ENCODE measurements around the gene SHOC1. TPM values are rescaled to one million over a fixed set of nuclear protein-coding genes. Genes with fewer than 3 reads are reported as not detected.

The SHOC1 gene
- under 1 TPM; 0.40 to 0.48 TPM for total RNA-seq
- under 1 TPM; 0.18 to 0.44 TPM for polyA plus RNA-seq
- long read RNA-seq, donor 1 = 0 reads
- long read RNA-seq, donor 2 = 0 reads
- long read RNA-seq, donor 3 = 0 reads
- long read RNA-seq, donor 4 = 0 reads
- long read RNA-seq, donor 5 = 0 reads

DNA sequence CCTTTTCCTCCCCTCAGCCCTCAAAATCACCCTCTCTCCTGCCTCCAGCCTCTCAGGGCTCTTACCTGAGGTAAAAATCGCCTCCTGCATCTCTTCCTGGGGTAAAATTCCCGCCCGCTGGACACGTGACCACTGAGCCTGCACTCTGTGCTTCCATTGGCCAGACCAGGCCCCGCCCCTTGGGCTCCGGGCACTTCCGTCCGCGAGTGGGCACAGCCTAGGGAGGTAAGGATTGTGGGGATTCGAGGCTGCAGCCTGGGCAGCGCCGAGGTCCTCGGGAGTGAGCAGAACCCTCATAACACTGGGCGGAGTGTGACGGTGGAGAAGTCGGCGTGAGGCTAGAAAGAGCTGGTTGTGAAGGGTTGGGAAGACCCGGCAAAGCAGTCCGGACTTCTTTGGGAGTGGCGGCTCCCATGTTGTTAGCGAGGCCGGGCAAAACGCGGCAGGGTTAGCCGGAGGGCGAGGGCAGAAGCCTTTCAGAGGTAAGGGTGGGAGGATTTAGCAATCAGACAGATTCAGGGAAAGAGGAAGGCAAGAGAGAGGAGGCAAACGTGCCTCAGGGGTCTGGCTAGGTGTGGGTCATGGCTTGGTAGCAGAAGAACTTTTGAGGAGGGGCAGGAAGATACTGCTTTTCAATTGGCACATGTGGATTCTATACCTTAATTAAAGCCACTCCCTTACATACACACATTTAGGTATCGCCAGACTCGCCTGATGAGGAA, at the start of gene SHOC1:
SHOC1 (minus strand) TSS at position 103 of the 722 bp plus-strand sequence. CDS start 3,519 bp downstream, outside the sequence.
- Histone ChIP-seq H3K9me3 (ENCODE audit: control insufficient read depth in 4 of 4, insufficient read depth in 3 of 4, low read length in 3 of 4) (no peaks in the 10 kb centered on the region), H3K4me3 (no peak within 1 kb of the TSS), H3K4me1 (ENCODE audit: control insufficient read depth in 5 of 5, insufficient read depth in 5 of 5, low read length in 5 of 5) (peaks cover 0 to 2% (median 0%) of the 10 kb centered on the region in 5 donors), H3K27ac (ENCODE audit: low read depth in 1 of 2, low read length in 1 of 2) (no peak within 1 kb of the TSS), H3K9ac (ENCODE audit: insufficient read depth in 1 of 2, low read length in 2 of 2) (no peak within 1 kb of the TSS), H3K36me3 (ENCODE audit: control insufficient read depth in 4 of 4, insufficient read depth in 4 of 4, low read length in 4 of 4) (no peaks in the 10 kb centered on the region), H3K27me3 (ENCODE audit: control insufficient read depth in 3 of 3, insufficient read depth in 3 of 3, low read length in 2 of 3) (no peaks in the 10 kb centered on the region)
- no peak for ATAC-seq (ENCODE audit: insufficient read depth, low FRiP score)
- WGBS, 2 donors = 87 to 88% methylated on average over 29 of the region's 29 CpGs
- no peak for DNase-seq
- TF ChIP-seq, protein P1, sequence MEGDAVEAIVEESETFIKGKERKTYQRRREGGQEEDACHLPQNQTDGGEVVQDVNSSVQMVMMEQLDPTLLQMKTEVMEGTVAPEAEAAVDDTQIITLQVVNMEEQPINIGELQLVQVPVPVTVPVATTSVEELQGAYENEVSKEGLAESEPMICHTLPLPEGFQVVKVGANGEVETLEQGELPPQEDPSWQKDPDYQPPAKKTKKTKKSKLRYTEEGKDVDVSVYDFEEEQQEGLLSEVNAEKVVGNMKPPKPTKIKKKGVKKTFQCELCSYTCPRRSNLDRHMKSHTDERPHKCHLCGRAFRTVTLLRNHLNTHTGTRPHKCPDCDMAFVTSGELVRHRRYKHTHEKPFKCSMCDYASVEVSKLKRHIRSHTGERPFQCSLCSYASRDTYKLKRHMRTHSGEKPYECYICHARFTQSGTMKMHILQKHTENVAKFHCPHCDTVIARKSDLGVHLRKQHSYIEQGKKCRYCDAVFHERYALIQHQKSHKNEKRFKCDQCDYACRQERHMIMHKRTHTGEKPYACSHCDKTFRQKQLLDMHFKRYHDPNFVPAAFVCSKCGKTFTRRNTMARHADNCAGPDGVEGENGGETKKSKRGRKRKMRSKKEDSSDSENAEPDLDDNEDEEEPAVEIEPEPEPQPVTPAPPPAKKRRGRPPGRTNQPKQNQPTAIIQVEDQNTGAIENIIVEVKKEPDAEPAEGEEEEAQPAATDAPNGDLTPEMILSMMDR (IDR thresholded peaks at IDR 0.05; ENCODE audit: control extremely low read depth, extremely low read depth) = no peak

DNA sequence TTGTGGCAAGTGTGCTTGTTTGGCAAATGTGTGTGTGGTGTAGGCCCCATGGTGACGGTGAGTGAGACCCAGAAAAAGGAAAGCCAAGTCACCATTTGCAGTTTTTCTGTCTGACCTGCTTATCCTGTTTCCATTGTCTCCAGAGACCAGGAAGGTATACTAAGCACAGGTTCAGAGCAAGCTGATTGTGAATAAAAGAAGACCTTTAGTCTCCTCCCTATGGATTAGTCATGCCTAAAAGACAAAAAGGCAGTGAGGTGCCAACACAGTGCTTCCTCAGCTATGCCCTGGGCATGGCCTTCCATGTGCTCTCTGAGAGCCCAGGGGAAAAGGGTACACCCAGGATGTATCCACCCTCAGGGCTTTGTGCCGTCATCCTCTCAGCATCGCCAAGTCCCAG, 49.2 kb upstream of the SHOC1 start:
- no peak for DNase-seq
- Histone ChIP-seq H3K9ac (ENCODE audit: insufficient read depth in 1 of 2, low read length in 2 of 2) (no peak overlapping the region), H3K9me3 (ENCODE audit: control insufficient read depth in 4 of 4, insufficient read depth in 3 of 4, low read length in 3 of 4) (no peaks in the 10 kb centered on the region), H3K36me3 (ENCODE audit: control insufficient read depth in 4 of 4, insufficient read depth in 4 of 4, low read length in 4 of 4) (no peaks in the 10 kb centered on the region), H3K4me3 (no peak overlapping the region), H3K4me1 (ENCODE audit: control insufficient read depth in 5 of 5, insufficient read depth in 5 of 5, low read length in 5 of 5) (peaks cover 0 to 3% (median 2%) of the 10 kb centered on the region in 5 donors), H3K27ac (ENCODE audit: low read depth in 1 of 2, low read length in 1 of 2) (no peak overlapping the region), H3K27me3 (ENCODE audit: control insufficient read depth in 3 of 3, insufficient read depth in 3 of 3, low read length in 2 of 3) (no peaks in the 10 kb centered on the region)
- 91% methylated on average over 3 of the region's 3 CpGs for WGBS, 2 donors
- ATAC-seq (ENCODE audit: insufficient read depth, low FRiP score) = no peak
- TF ChIP-seq, protein P1 (IDR thresholded peaks at IDR 0.05; ENCODE audit: control extremely low read depth, extremely low read depth) = no peak

DNA sequence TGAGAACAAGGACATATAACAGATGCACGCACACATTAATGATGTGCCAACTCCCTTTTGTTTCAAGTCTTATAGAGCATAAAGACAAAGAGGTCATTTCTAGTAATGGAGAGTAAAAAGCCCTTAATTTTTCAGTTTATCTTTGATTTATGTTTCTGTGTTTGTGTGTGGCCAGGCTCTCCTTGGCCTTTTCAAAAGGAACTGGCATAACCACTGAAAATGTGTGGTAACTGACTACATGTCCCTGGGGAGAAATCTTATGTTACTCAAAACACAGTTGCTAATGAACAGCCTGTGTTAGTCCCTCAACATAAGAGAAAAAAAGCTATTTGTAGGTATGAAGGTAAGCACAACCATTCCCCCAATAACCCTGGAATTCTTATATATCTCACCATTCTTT, 47.6 kb upstream of the SHOC1 start:
- TF ChIP-seq, protein P1 (IDR thresholded peaks at IDR 0.05; ENCODE audit: control extremely low read depth, extremely low read depth) = no peak
- DNase-seq (no peak), ATAC-seq (ENCODE audit: insufficient read depth, low FRiP score) (no peak)
- Histone ChIP-seq H3K4me1 (ENCODE audit: control insufficient read depth in 5 of 5, insufficient read depth in 5 of 5, low read length in 5 of 5) (peaks cover 0 to 3% (median 2%) of the 10 kb centered on the region in 5 donors), H3K9me3 (ENCODE audit: control insufficient read depth in 4 of 4, insufficient read depth in 3 of 4, low read length in 3 of 4) (no peaks in the 10 kb centered on the region), H3K27me3 (ENCODE audit: control insufficient read depth in 3 of 3, insufficient read depth in 3 of 3, low read length in 2 of 3) (no peaks in the 10 kb centered on the region), H3K4me3 (no peak overlapping the region), H3K9ac (ENCODE audit: insufficient read depth in 1 of 2, low read length in 2 of 2) (no peak overlapping the region), H3K36me3 (ENCODE audit: control insufficient read depth in 4 of 4, insufficient read depth in 4 of 4, low read length in 4 of 4) (no peaks in the 10 kb centered on the region), H3K27ac (ENCODE audit: low read depth in 1 of 2, low read length in 1 of 2) (no peak overlapping the region)
- WGBS, 2 donors = 76 to 77% methylated on average over 1 of the region's 1 CpG

Measured in lung (tissue), 16 donors.